Neuronal stem cell (in vitro differentiated cells): ENCODE measurements around the gene MTHFR.

ENCODE experiments used
- DNase-seq: peaks from one replicate; pipeline ENCODE4 v3.0.0-alpha.2; 2013; ENCODE audit warnings: low spot score
- H2AFZ ChIP-seq: one replicate; pipeline ENCODE4 v1.6.1; 2013; ENCODE audit warnings: mild to moderate bottlenecking, low read length, inconsistent platforms
- H2AK5ac ChIP-seq: 2 replicates; pipeline ENCODE4 v1.6.1; 2013; ENCODE audit warnings: low read depth, mild to moderate bottlenecking, inconsistent platforms, low read length, moderate library complexity, mixed read lengths
- H2BK120ac ChIP-seq: 2 replicates; pipeline ENCODE4 v1.6.1; 2013; ENCODE audit warnings: low read depth, mild to moderate bottlenecking, inconsistent platforms, low read length, moderate library complexity, mixed read lengths
- H2BK12ac ChIP-seq: one replicate; pipeline ENCODE4 v1.6.1; 2013; ENCODE audit warnings: low read length, inconsistent platforms
- H2BK15ac ChIP-seq: 2 replicates; pipeline ENCODE4 v1.6.1; 2013; ENCODE audit warnings: mild to moderate bottlenecking, low read length, inconsistent platforms, mixed read lengths
- H2BK5ac ChIP-seq: one replicate; pipeline ENCODE4 v1.6.1; 2013; ENCODE audit warnings: inconsistent platforms, mild to moderate bottlenecking, low read length, moderate library complexity
- H3K14ac ChIP-seq: one replicate; pipeline ENCODE4 v1.6.1; 2013; ENCODE audit warnings: low read length, inconsistent platforms
- H3K18ac ChIP-seq: 2 replicates; pipeline ENCODE4 v1.6.1; 2013; ENCODE audit warnings: low read length, inconsistent platforms
- H3K23ac ChIP-seq: 2 replicates; pipeline ENCODE4 v1.6.1; 2013; ENCODE audit warnings: low read depth, mild to moderate bottlenecking, mixed read lengths, low read length, inconsistent platforms; ENCODE audit not compliant: poor library complexity
- H3K27ac ChIP-seq: replicated peaks from 3 replicates; pipeline ENCODE4 v1.5.1; 2013; ENCODE audit warnings: low read length, inconsistent platforms
- H3K27me3 ChIP-seq, 3 experiments: 2 replicates each; pipeline ENCODE4 v1.6.1; 2013; ENCODE audit warnings: low read length in 3 of 3, mild to moderate bottlenecking in 2 of 3, inconsistent platforms in 1 of 3, low read depth in 1 of 3, mixed read lengths in 1 of 3, moderate library complexity in 1 of 3; ENCODE audit not compliant: control insufficient read depth in 3 of 3, insufficient read depth in 3 of 3
- H3K36me3 ChIP-seq, 2 donors: replicated peaks in 1 of 2; 2 replicates each; pipeline ENCODE4 v1.6.1; 2013; ENCODE audit warnings: low read length in 2 of 2; ENCODE audit not compliant: control insufficient read depth in 2 of 2, insufficient read depth in 2 of 2
- H3K4ac ChIP-seq: 2 replicates; pipeline ENCODE4 v1.6.1; 2013; ENCODE audit warnings: inconsistent platforms, mild to moderate bottlenecking, low read length, moderate library complexity
- H3K4me1 ChIP-seq, 2 donors: 1 replicate in 1 of 2; 2 replicates in 1 of 2; pipeline ENCODE4 v1.6.1; 2013; ENCODE audit warnings: low read length in 2 of 2, low read depth in 1 of 2; ENCODE audit not compliant: control insufficient read depth in 2 of 2, insufficient read depth in 1 of 2
- H3K4me2 ChIP-seq: one replicate; pipeline ENCODE4 v1.6.1; 2013; ENCODE audit warnings: mild to moderate bottlenecking, low read length, inconsistent platforms; ENCODE audit not compliant: insufficient read depth, poor library complexity, severe bottlenecking
- H3K4me3 ChIP-seq, 2 donors: 2 replicates each; pipeline ENCODE4 v1.5.1; 2013; ENCODE audit warnings: low read length in 2 of 2, mild to moderate bottlenecking in 2 of 2, inconsistent platforms in 1 of 2, moderate library complexity in 1 of 2
- H3K79me1 ChIP-seq: one replicate; pipeline ENCODE4 v1.6.1; 2013; ENCODE audit warnings: low read depth, mild to moderate bottlenecking, inconsistent platforms, low read length, moderate library complexity
- H3K9ac ChIP-seq: one replicate; pipeline ENCODE4 v1.6.1; 2013; ENCODE audit warnings: mild to moderate bottlenecking, low read depth, low read length, inconsistent platforms; ENCODE audit not compliant: poor library complexity
- H3K9me3 ChIP-seq, 2 donors: replicated peaks in 1 of 2; 2 replicates each; pipeline versions ENCODE3 to v1.6.1; 2013; ENCODE audit warnings: low read length in 2 of 2, mild to moderate bottlenecking in 2 of 2, inconsistent platforms in 1 of 2, low read depth in 1 of 2, mixed read lengths in 1 of 2, moderate library complexity in 1 of 2; ENCODE audit not compliant: control insufficient read depth in 2 of 2, insufficient read depth in 1 of 2
- H4K8ac ChIP-seq: one replicate; pipeline ENCODE4 v1.6.1; 2013; ENCODE audit warnings: low read depth, mild to moderate bottlenecking, inconsistent platforms, low read length, moderate library complexity
- H4K91ac ChIP-seq: one replicate; pipeline ENCODE4 v1.6.1; 2013; ENCODE audit warnings: low read length, low read depth, mild to moderate bottlenecking, inconsistent platforms; ENCODE audit not compliant: poor library complexity
- WGBS, 2 donors: extraction: QIAGEN DNeasy Blood & Tissue Kit; methylation state at CpG; one replicate each; pipeline ENCODE4 v1.1.7; 2013; ENCODE audit warnings: missing lambda C conversion rate in 2 of 2, mixed read lengths in 1 of 2; ENCODE audit not compliant: insufficient read length in 2 of 2, insufficient replicate concordance in 1 of 2; ENCODE audit errors: extremely low coverage in 2 of 2; 5-methylcytosine and 5-hydroxymethylcytosine counted together

MTHFR gene

GRCh38 chr1:11749996-11750395 is 55.8 kb downstream of the MTHFR start:
- H2BK12ac ChIP-seq, result no peak overlapping the region
- no peak overlapping the region for H2BK15ac ChIP-seq
- H3K79me1 ChIP-seq, result peaks cover 4% of the 10 kb centered on the region
- no peaks in the 10 kb centered on the region for H3K27me3 ChIP-seq
- no peak overlapping the region for H4K8ac ChIP-seq
- H3K14ac ChIP-seq, result no peak overlapping the region
- H3K9me3 ChIP-seq, result peaks cover 0 to 3% of the 10 kb centered on the region in 2 donors
- no peak overlapping the region for H2AFZ ChIP-seq
- H3K4ac ChIP-seq, result no peak overlapping the region
- H2BK120ac ChIP-seq, result no peak overlapping the region
- H3K23ac ChIP-seq, result no peak overlapping the region
- peaks cover 22 to 37% of the 10 kb centered on the region in 2 donors for H3K36me3 ChIP-seq
- no peak overlapping the region for H3K4me2 ChIP-seq
- H2BK5ac ChIP-seq, result peak overlapping the region; percentile 17
- no peak overlapping the region for H3K9ac ChIP-seq
- H3K18ac ChIP-seq, result no peak overlapping the region
- WGBS, 2 donors, result no CpG with 5 or more reads among the region's 15 CpGs
- no peak for DNase-seq
- H3K4me1 ChIP-seq, result peaks cover 11 to 20% of the 10 kb centered on the region in 2 donors
- H3K27ac ChIP-seq, result no peak overlapping the region
- no peak overlapping the region for H3K4me3 ChIP-seq
- H2AK5ac ChIP-seq, result no peak overlapping the region
- no peak overlapping the region for H4K91ac ChIP-seq

GRCh38 chr1:11749203-11749689 is 56.5 kb downstream of the MTHFR start:
- Histone ChIP-seq H3K14ac (no peak overlapping the region), H2AK5ac (no peak overlapping the region), H3K23ac (peak overlapping the region; percentile 55), H3K4me2 (no peak overlapping the region), H2BK5ac (peak overlapping the region; percentile 17), H2AFZ (no peak overlapping the region), H3K9me3 (no peaks in the 10 kb centered on the region), H4K8ac (peak overlapping the region; percentile 92), H3K27ac (no peak overlapping the region), H3K27me3 (no peaks in the 10 kb centered on the region), H4K91ac (no peak overlapping the region), H3K4me1 (peaks cover 11 to 19% of the 10 kb centered on the region in 2 donors), H3K18ac (no peak overlapping the region), H2BK12ac (no peak overlapping the region), H3K9ac (no peak overlapping the region), H2BK120ac (no peak overlapping the region), H2BK15ac (peak overlapping the region; percentile 24), H3K4ac (no peak overlapping the region), H3K36me3 (peaks cover 22 to 37% of the 10 kb centered on the region in 2 donors), H3K4me3 (no peak overlapping the region), H3K79me1 (peaks cover 4% of the 10 kb centered on the region)
- no peak for DNase-seq
- no CpG with 5 or more reads among the region's 9 CpGs for WGBS, 2 donors

DNA sequence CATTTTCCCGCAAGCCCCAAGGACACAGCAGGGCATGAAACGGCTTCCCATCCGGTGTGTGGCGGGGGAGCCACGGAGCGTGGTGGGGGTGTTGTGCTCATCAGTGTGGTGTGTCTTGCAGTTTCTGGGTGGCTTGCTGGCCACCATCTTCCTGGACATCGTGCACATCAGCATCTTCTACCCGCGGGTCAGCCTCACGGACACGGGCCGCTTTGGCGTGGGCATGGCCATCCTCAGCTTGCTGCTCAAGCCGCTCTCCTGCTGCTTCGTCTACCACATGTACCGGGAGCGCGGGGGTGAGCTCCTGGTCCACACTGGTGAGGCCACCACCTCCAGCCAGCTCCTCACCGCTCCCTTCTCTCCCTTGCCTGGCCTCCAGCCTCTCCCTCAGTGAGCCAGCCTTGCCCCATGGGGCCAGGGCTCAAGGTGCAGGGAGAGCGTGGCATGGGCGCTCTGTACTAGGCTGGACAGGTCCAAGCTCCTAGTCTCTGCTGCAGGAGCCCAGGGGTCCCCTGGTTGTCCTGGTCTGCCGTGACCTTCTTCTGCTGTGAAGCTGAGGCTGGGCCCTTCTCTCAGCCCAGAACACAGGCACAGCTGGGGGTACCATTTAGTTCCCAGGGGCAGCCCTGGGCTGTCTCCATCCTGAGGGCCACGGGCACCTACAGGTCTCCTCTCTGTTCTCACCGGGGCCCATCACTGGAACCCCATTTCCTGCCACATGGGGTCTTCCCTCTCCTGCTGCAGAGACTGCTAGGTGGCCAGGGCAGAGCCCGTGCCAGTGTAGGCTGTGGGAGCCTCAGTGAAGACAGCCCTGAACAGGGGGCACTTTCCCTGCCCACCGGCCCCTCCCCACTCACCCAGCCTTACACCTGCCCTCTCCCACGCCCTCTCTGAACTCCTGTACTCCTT is 57.2 kb downstream of the MTHFR start:
- Histone ChIP-seq H2AK5ac (peak overlapping the region; percentile 37), H3K9ac (peak overlapping the region; percentile 60), H3K4me1 (peaks cover 9 to 13% of the 10 kb centered on the region in 2 donors)

DNA sequence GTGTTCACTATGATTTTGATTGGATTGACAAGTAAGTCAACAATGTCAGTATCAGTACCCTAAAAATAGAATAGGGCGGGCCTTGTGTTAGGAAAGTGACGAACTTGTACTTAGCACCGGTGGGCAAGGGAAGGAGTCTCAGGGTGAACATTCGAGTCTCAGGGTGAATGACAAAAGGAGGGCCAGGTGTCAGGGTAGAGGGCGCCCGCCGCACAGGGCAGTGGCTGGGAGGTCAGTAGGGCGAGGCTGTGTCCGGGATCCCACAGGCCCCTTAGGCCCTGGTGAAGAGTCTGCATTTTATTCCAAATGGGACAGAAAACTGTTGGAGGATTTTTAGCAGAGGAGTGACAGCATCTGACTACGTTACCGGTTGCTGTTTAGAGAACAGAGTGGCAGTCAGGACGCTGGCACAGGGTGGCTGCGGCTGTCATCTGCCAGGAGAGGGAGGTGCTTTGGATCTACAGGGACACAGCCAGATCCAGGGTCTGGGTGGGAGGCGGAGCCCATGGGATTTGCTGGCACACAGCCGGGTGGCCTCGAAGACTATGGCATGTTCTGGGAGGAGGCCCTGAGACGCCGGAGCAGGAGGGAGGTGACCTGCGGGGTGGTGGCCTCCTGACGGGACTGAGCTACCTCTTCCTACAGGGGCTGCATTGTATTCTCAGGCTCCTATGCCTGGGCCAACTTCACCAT is 58.8 kb downstream of the MTHFR start:
- Histone ChIP-seq H2BK12ac (no peak overlapping the region), H2AK5ac (no peak overlapping the region), H3K79me1 (peaks cover 4% of the 10 kb centered on the region), H3K18ac (no peak overlapping the region), H3K9ac (no peak overlapping the region), H2BK5ac (no peak overlapping the region), H4K91ac (no peak overlapping the region), H3K36me3 (peaks cover 22 to 37% of the 10 kb centered on the region in 2 donors), H4K8ac (no peak overlapping the region), H3K4ac (no peak overlapping the region), H2BK15ac (no peak overlapping the region), H3K4me1 (peaks cover 0 to under 1% of the 10 kb centered on the region in 2 donors), H3K27me3 (no peaks in the 10 kb centered on the region), H3K23ac (no peak overlapping the region), H3K14ac (no peak overlapping the region), H3K4me2 (no peak overlapping the region), H2BK120ac (no peak overlapping the region), H3K4me3 (peak overlapping the region in 1 of 2 donors; percentile 48), H2AFZ (no peak overlapping the region), H3K9me3 (no peaks in the 10 kb centered on the region), H3K27ac (no peak overlapping the region)
- no CpG with 5 or more reads among the region's 20 CpGs for WGBS, 2 donors
- DNase-seq, result no peak

More for the DNA sequence above, 57.2 kb downstream of the MTHFR start:
- no peaks in the 10 kb centered on the region for H3K9me3 ChIP-seq
- H3K79me1 ChIP-seq, result peaks cover 4% of the 10 kb centered on the region
- H3K18ac ChIP-seq, result peak overlapping the region; percentile 38
- H4K8ac ChIP-seq, result peak overlapping the region; percentile 92
- WGBS, 2 donors, result no CpG with 5 or more reads among the region's 27 CpGs
- no peak overlapping the region for H2BK5ac ChIP-seq
- no peaks in the 10 kb centered on the region for H3K27me3 ChIP-seq
- H3K23ac ChIP-seq, result peak overlapping the region; percentile 55
- H2BK15ac ChIP-seq, result peak overlapping the region; percentile 49
- H3K27ac ChIP-seq, result no peak overlapping the region
- no peak overlapping the region for H2BK120ac ChIP-seq
- H4K91ac ChIP-seq, result no peak overlapping the region
- no peak overlapping the region for H2AFZ ChIP-seq
- no peak overlapping the region for H3K4me3 ChIP-seq
- no peak overlapping the region for H3K4me2 ChIP-seq
- no peak overlapping the region for H3K4ac ChIP-seq
- no peak overlapping the region for H3K14ac ChIP-seq
- peak overlapping the region; percentile 41 for H2BK12ac ChIP-seq
- DNase-seq, result no peak
- peaks cover 22 to 37% of the 10 kb centered on the region in 2 donors for H3K36me3 ChIP-seq
